ENCODE measurements around the gene IL6R.

The IL6R gene

GRCh38 chr1:154423988-154424326, 18.8 kb downstream of the IL6R start:
- no peak for TF ChIP-seq ARNTL (CRISPR knock-in tag; IDR thresholded peaks at IDR 0.05; ENCODE audit: borderline replicate concordance, low read depth)
- no peak for TF ChIP-seq POU6F1 (CRISPR knock-in tag; IDR thresholded peaks at IDR 0.05; ENCODE audit: borderline replicate concordance, low read depth)
- TF ChIP-seq ZC3H10 (CRISPR knock-in tag; IDR thresholded peaks at IDR 0.05) = no peak
- TF ChIP-seq TOX (CRISPR knock-in tag; IDR thresholded peaks at IDR 0.05; ENCODE audit: borderline replicate concordance) = no peak
- no peak for TF ChIP-seq ZFP3 (CRISPR knock-in tag; IDR thresholded peaks at IDR 0.05)
- no peak for TF ChIP-seq PATZ1 (CRISPR knock-in tag; IDR thresholded peaks at IDR 0.05; ENCODE audit: borderline replicate concordance)
- TF ChIP-seq TSHZ2 (CRISPR knock-in tag; IDR thresholded peaks at IDR 0.05) = no peak
- no peak for TF ChIP-seq ESRRG (CRISPR knock-in tag; IDR thresholded peaks at IDR 0.05)
- TF ChIP-seq TCF4 (CRISPR knock-in tag; IDR thresholded peaks at IDR 0.05; ENCODE audit: borderline replicate concordance) = no peak
- TF ChIP-seq GLIS3 (CRISPR knock-in tag; IDR thresholded peaks at IDR 0.05) = no peak
- no peak for TF ChIP-seq ISL1 (CRISPR knock-in tag; IDR thresholded peaks at IDR 0.05)
- TF ChIP-seq ZFP30 (CRISPR knock-in tag; IDR thresholded peaks at IDR 0.05) = no peak
- TF ChIP-seq CSRNP3 (CRISPR knock-in tag; IDR thresholded peaks at IDR 0.05) = no peak
- no peak; the same call in 2 of the 3 replicates for ATAC-seq

GRCh38 chr1:154425172-154425571, 20.0 kb downstream of the IL6R start:
- TF ChIP-seq ESRRG (CRISPR knock-in tag; IDR thresholded peaks at IDR 0.05) (no peak), ZNF70 (CRISPR knock-in tag; IDR thresholded peaks at IDR 0.05) (no peak), SNAI2 (CRISPR knock-in tag; IDR thresholded peaks at IDR 0.05) (no peak), PPARA (CRISPR knock-in tag; IDR thresholded peaks at IDR 0.05; ENCODE audit: borderline replicate concordance) (no peak)
- no peak for ATAC-seq

GRCh38 chr1:154427173-154428139, 22.3 kb downstream of the IL6R start:
- TF ChIP-seq TCF4 (CRISPR knock-in tag; IDR thresholded peaks at IDR 0.05; ENCODE audit: borderline replicate concordance) = no peak
- no peak for TF ChIP-seq ZNF8 (CRISPR knock-in tag; IDR thresholded peaks at IDR 0.05)
- no peak for TF ChIP-seq ARNTL (CRISPR knock-in tag; IDR thresholded peaks at IDR 0.05; ENCODE audit: borderline replicate concordance, low read depth)
- no peak for TF ChIP-seq TSHZ2 (CRISPR knock-in tag; IDR thresholded peaks at IDR 0.05)
- TF ChIP-seq GLIS3 (CRISPR knock-in tag; IDR thresholded peaks at IDR 0.05) = no peak
- TF ChIP-seq CSDC2 (CRISPR knock-in tag; IDR thresholded peaks at IDR 0.05) = no peak
- TF ChIP-seq RARB (CRISPR knock-in tag; IDR thresholded peaks at IDR 0.05) = no peak
- TF ChIP-seq SNAI2 (CRISPR knock-in tag; IDR thresholded peaks at IDR 0.05) = no peak
- no peak for TF ChIP-seq CREB5 (CRISPR knock-in tag; IDR thresholded peaks at IDR 0.05; ENCODE audit: low read depth)
- TF ChIP-seq CSRNP3 (CRISPR knock-in tag; IDR thresholded peaks at IDR 0.05) = no peak
- no peak for TF ChIP-seq ZFP30 (CRISPR knock-in tag; IDR thresholded peaks at IDR 0.05)
- no peak for TF ChIP-seq ZNF70 (CRISPR knock-in tag; IDR thresholded peaks at IDR 0.05)
- no peak for TF ChIP-seq ISL1 (CRISPR knock-in tag; IDR thresholded peaks at IDR 0.05)
- TF ChIP-seq OSR1 (CRISPR knock-in tag; IDR thresholded peaks at IDR 0.05) = no peak
- ATAC-seq = no peak; the same call in 2 of the 3 replicates

Data from SK-N-SH treated with all-trans-retinoic acid at 6 μM for 48 hours (cell line).